ENCODE measurements around the gene AGA.

DNA sequence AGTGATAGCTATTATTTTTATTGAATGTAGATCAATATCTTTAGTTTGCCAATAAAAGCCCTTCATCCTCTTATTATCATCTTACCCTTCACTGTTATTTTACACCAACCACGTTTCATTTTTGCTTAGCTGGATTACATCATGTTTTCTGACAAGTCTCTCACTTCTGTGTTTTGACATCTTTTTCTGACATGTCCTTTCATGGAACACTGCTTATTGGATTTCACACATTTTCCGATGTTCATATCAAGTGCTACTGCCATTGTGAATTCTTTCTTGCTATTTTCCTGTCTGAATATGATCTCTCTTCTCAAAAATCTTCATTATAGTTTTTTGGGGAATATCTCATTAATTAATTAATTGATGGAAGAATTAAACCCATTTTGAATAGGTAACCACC lies 48.5 kb upstream of the AGA start:
- no peak for TF ChIP-seq POLR2AphosphoS5 (IDR thresholded peaks at IDR 0.05; ENCODE audit: low read depth, low read length)
- no peak for TF ChIP-seq TAF1 (IDR thresholded peaks at IDR 0.05; ENCODE audit: borderline replicate concordance, insufficient read depth, low read length)
- TF ChIP-seq SIN3A (IDR thresholded peaks at IDR 0.05; ENCODE audit: borderline replicate concordance, insufficient read depth, low read length): no peak
- TF ChIP-seq, protein P1, sequence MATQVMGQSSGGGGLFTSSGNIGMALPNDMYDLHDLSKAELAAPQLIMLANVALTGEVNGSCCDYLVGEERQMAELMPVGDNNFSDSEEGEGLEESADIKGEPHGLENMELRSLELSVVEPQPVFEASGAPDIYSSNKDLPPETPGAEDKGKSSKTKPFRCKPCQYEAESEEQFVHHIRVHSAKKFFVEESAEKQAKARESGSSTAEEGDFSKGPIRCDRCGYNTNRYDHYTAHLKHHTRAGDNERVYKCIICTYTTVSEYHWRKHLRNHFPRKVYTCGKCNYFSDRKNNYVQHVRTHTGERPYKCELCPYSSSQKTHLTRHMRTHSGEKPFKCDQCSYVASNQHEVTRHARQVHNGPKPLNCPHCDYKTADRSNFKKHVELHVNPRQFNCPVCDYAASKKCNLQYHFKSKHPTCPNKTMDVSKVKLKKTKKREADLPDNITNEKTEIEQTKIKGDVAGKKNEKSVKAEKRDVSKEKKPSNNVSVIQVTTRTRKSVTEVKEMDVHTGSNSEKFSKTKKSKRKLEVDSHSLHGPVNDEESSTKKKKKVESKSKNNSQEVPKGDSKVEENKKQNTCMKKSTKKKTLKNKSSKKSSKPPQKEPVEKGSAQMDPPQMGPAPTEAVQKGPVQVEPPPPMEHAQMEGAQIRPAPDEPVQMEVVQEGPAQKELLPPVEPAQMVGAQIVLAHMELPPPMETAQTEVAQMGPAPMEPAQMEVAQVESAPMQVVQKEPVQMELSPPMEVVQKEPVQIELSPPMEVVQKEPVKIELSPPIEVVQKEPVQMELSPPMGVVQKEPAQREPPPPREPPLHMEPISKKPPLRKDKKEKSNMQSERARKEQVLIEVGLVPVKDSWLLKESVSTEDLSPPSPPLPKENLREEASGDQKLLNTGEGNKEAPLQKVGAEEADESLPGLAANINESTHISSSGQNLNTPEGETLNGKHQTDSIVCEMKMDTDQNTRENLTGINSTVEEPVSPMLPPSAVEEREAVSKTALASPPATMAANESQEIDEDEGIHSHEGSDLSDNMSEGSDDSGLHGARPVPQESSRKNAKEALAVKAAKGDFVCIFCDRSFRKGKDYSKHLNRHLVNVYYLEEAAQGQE (IDR thresholded peaks at IDR 0.05; ENCODE audit: insufficient read depth in 1 of 2, low read depth in 2 of 2, low read length in 2 of 2): no peak

All from PFSK-1 (cell line).